GM21825 (cell line): ENCODE measurements around the gene BHLHA15.
"Not testable (repeated sequence)": the region's sequence is repeated elsewhere in the genome, so short reads cannot be mapped to it uniquely, and the experiment has no call there.

Experiments used
- ATAC-seq: cut with Tn5 transposase; IDR thresholded peaks from one replicate; pipeline ENCODE4 v1.9.1; 2021; ENCODE audit warnings: mild to moderate bottlenecking, moderate library complexity; ENCODE audit not compliant: unreplicated experiment

BHLHA15 gene

DNA sequence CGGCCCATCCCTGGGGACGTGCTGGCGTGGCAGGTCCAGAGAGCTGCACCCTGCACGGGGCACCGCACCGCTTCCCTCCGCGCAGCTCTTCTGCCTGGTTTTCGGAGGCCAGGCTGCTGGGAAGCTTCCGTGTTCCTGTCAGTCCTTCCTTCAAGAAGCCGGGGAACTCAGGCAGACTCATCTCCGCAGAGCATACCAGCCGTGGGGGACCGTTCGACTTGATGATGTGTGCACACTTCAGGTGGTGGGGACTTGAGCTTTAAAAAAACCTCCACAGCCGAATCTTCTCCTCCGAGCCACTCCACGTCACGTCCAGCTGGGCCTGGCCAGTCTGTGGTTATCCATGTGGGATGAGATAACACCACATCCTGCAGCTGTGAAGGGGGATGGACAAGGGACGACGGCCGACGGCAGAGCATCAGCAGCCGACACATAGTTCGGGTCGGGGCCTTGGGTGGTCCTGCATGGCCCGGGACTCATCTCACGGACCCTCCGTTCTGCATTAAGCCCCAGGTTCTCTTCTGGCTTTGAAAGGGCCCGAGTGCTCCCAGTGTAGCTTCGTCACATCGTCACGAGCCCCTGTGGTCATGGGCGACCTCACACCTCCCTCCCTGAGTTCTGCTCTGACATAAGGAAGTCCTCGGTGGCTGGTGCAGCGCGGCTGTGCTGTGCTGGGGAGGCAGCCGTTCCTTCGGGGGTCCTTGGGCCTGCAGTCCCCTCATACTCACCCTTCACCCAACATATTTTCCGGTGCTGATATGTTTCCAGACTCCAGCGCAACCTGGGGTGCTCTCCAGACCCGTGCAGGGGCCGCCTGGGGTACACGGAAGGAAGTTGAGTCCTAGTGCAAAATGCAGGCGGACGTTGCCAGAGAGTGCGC is 4.5 kb upstream of the BHLHA15 start:
- ATAC-seq, result no peak

DNA sequence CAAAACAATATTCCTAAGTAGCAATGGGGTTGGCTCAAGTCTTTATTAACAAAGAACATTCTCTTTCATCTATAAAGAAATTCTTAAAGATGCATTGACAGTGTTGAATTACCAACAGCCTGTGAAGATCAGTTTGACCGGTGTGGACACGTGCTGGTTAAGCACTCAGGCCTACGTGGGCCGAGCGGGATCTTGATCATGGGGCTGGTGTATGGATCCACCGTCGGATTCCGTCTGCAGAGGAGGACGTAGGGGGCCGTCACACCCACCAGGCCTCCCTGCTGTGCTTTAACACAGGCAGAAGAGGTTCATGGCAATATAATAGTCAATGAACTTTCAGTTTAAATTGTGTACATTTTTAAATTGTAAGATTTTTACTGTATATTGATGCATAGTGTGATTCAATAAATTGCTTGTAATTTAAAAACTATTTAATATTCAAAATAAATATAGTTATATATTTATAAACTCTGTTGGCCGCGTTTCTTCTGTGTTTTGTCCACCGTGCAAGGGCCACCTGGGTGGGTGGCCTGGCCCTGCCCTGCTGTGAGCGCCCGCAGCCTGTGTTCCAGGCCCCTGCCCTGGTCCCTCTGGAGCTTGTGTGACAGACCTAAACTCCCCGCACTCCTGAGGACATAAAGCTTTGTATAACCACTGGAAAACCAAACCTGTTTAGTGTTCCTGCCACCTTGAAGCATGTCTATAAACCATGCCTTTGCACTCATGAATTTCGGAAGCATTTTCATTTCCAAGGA is 1.9 kb upstream of the BHLHA15 start:
- no peak for ATAC-seq

DNA sequence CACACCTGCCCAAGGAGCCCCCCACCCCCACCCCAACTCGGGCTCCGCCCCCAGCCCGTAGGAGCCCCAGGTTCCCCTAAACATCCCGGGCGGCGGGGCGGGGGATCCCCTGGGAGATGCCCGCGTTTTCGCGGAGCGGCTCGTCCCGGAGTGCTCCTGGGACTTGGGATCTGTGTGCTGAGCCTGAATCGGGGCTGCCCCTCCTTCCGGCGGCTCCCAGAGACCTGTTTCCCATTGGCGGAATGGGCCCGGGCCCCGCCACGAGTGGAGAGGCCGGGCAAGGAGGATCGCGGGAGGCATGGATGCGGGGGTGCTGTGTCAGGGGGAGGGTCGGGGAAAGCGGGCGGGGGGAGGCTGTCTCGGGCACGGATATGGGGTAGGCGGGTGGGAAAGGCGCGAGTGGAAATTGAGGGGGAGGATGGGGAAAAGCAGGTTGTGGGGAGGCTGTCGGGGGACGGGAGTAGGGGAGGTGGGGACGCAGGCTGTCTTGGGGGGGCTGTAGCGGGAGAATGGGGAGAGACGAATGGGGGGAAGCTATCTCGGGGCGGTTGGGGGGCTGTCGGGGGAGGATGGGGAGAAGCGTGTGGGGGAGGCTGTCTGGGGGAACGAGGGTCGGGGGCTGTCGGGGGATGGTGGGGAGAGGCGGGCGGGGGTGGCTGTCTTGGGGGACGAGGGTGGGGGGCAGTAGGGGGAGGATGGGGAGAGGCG is 572 bp upstream of the BHLHA15 start:
- no peak for ATAC-seq

DNA sequence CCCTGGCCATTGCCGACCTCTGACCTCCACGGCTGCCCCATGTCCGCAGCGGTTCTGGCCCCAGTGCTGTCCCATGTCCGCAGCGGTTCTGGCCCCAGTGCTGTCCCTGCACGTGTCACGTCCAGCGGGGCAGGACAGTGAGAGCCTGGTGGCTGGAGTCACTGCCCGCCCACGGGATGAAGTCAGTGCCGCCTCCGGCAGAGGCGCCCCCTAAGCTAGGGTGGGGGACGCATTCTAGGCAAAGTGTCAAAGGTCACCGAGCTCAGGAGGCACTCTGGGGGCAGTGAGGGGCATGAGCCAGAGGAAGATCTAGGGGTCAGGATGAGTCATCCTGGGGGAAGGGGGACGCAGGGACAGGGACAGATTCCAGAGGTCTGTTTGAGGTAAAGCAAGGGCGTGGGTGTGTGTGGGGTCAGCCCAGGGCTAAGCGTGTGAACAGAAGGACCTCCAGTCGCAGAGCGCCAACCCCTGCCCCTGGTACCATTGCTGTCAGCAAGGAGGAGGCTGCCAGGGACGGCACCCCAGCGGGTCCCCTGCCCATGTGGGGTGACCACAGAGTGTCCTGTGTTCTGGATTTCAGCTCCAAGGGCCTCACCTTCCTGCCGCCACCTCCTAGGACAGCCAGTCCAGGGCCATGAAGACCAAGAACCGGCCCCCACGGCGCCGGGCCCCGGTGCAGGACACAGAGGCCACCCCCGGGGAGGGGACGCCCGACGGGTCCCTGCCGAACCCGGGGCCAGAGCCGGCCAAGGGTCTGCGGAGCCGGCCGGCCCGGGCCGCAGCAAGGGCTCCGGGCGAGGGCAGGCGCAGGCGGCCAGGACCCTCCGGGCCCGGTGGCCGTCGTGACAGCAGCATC is 665 bp downstream of the BHLHA15 start:
- ATAC-seq, result no peak

DNA sequence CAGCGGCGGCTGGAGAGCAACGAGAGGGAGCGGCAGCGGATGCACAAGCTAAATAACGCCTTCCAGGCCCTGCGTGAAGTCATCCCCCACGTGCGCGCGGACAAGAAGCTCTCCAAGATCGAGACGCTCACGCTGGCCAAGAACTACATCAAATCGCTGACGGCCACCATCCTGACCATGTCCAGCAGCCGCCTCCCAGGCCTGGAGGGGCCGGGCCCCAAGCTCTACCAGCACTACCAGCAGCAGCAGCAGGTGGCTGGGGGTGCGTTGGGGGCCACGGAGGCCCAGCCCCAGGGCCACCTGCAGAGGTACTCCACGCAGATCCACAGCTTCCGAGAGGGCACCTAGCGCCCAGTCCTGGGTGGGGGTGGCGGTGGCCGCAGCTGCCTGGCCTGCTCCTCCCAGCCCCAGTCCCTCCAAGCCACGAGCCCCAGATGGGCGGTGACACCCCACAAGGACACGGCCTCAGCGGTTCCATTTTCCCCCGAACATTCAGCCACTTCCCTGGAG is 1.3 kb downstream of the BHLHA15 start:
- no peak for ATAC-seq

DNA sequence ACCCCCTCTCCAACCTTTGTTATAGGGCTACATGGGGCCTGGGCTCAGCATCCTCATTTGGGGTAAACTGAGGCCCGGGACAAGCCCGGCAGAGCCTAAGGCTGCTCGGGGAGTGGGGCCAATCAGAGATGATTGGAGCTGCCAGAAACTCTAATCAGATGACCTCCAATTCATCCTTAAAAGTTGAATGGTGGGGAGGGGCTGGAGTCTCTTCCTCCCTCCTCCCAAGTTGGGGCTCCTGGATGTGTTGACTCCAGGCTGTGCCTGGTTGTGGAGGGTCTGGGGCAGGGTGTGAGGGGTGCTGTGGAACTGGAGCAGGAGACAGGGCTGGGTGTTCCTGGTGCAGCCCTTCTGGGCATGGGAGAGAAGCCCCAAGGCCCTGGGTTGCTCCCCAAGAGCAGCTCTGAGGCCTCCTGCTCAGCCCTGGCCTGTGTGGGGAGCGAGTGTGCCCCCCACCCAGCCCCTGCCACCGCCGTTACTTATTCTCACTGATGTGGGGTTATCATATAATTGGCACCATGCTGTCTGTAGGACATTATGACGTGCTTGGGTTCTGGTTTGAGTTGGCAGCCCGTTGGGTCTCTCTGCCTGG is 2.2 kb downstream of the BHLHA15 start:
- no peak for ATAC-seq

DNA sequence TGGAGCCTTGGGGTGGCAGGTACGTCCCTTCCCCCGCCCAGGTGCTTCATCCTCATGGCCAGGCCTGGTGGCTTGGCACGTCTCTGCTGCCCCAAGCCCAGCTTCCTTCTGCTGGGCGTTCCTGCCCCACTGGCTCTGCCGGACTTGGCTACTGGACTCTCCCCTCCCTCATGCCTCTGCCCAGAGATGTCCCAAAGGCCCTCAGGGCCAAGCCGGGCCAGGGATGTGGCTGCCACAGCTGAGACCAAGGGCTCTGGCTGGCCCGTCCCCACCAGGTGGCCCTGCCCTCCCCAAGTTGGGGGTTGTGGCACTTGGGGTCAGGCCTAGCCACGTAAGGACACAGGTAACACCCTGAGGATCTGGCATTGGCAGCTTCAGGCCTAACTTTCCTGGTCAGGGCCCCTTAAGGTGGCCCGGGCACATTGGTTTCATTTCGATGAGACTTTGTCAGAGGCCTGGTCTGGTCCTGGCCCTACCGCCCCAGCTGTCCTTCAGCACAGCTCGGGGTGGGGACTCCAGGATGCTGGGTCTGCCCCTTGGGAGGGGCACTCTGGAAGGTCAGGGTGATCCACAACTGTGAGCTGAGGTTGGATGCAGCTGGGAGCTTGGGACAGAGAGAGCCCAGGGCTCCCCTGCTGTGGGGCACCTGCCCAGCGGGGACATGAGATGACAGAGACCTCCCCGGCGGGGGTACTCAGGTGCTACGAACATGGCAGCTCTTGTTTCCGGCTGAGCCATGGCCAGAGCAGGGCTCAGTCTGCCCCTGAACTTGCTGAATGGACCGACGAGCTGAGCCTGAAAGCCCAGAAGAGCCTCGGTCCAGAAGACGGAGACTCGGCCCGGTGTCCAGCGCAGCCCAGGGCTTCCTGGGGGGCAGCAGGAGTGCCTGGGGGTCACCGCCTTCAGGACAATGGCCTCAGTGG is 2.9 kb downstream of the BHLHA15 start:
- no peak for ATAC-seq

DNA sequence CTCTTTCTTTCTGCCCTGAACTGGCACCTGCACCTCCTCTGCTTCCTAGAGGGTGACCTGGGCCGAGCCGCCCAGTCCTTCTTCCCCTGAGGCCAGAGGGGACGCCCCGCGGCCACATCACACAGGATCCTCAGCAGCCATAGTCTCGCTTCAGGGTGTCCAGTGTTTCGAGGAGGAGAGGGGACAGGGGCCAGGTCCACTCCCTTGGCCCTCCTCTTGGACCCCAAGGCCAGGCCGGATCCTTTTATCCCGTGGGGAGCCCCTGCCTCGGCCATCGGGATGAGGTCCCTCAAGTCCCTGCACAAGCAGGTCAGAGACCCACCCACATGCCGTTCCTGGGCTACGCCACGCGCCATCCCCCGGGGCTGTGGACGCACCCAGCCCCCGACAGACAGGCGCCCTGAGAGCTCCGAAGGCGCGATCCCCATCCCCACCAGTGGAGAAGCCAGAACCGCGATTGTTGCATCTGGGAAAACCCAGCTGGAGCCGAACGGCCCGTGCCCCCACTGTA is 3.6 kb downstream of the BHLHA15 start:
- no peak for ATAC-seq

DNA sequence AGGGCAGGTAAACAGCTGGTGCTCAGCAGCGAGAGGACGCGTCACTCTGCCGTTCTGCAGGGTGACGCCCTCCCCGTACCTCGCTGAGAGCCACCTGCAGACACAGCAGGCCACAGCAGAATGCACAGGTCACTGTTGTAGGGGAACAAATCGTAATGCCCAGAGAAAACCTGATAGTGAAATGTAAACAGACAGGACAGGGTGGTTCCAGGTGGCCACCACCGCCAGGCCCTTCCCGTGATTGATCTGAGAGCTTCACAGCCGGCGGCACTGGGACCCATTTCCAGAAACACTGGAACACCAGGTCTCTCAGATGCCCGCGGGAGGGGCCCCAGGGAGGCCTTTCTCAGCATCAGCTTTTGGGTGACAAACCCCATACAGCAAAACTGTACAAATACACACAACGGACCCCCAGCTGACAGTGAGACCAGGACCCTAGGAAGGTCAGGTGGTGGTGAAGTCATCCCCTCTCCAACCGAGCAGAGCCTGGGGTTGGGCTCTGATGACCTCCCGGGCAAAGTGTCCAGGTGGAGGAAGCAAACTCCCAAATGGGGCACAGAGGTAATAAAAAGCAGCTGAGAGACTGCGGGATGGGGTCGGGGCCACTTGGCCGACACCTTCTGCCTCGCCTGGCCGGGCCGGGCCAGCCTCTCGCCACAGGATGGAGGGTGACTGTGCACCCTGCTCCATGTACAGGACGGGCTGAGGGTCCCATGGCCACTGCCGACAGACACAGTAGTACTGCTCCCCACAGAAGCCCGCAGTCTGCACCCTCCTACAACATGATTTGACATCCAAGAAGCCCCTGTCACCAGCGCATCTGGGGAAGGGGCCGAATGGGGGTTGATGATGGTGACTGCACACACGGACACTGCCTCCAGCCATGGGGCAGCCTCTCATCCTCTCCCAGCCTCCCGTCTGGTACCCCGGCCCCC is 4.6 kb downstream of the BHLHA15 start:
- no peak for ATAC-seq

DNA sequence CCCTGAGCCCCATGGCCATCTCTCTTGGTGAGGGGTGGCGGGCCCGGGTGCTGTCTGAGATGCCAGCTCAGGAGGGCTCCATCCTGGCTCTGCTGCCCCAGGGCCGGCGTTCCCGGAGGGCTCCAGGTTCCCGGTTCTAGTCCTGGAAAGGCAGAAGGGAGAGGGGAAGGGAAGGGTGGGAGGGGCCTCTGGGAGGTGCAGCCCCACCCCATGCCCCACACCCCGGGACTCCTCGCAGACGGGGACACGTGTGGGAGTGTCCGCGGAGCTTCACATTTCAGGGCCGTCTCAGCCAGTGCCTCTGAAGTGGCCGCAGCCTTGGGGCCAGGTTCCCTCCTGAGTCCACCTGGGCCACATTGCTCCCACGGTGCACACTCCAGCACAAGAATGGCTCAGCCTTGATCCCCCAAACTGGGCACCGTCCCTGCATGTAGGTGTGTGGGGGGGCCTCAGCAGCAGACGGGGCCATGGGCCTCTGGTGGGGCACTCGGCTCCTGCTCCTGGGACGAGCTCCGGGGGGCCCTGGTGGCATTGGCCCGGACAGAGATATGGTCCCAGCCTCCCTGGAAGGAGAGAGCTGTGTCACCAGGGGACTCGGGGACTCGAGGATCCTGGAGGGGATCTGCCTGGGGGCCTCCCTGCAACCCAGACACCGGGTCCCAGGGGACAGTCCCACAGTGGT is 5.8 kb downstream of the BHLHA15 start:
- no peak for ATAC-seq

DNA sequence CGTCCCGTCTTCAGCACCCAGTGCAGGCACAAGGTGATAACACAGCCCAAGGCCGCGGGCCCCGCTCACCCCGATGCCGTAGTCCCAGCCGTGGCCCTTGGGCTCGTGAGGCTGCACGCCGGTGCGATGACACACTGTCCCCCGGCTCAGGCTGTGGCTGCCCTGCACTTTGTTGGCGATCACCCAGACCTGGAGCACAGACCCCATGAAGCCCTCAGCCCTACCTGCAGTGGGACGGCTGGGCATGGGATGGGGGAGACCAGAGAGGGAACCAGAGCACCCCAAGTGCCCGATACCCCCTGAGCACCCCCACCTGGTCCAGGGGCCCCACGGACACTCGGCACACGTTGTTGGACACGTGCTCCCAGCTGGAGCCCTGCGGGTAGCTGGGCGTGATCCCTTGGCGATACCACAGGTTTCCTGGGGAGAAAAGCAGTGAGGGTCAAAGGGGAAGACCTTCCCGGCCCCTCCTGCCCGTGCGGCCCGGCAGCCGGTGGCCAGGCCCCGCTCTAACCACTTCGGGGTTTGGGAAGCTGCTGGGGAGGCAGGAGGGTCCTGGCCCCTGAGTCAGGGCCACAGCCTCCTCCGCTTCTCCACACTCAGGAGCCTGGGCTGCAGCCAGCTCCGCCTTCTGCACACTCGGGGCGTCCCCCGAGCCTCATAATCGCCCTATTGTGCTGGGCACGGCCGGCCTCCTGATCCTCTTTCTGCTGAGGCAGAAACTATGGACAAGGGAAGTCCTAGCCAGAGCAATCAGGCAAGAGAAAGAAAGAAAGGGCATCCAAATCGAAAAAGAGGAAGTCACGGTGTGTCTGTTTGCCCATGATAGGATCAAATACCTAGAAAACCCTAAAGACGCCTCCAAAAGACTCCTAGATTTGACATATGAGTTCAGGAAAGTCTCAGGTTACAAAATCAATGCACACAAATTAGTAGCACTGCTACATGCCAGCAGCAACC is 6.7 kb downstream of the BHLHA15 start:
- ATAC-seq, result no peak

DNA sequence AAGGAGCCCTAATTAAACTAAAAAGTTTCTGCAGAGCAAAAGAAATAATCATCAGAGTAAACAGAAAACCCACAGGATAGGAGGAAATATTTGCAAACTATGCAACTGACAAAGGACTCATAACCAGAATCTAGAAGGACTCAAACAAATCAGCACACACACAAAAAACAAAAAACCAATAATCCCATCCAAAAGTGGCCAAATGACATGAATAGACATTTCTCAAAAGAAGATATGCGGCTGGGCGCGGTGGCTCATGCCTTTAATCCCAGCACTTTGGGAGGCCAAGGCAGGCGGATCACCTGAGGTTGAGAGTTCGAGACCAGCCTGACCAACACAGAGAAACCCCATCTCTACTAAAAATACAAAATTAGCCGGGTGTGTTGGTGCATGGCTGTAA is 8.1 kb downstream of the BHLHA15 start:
- ATAC-seq, result not testable (repeated sequence)

DNA sequence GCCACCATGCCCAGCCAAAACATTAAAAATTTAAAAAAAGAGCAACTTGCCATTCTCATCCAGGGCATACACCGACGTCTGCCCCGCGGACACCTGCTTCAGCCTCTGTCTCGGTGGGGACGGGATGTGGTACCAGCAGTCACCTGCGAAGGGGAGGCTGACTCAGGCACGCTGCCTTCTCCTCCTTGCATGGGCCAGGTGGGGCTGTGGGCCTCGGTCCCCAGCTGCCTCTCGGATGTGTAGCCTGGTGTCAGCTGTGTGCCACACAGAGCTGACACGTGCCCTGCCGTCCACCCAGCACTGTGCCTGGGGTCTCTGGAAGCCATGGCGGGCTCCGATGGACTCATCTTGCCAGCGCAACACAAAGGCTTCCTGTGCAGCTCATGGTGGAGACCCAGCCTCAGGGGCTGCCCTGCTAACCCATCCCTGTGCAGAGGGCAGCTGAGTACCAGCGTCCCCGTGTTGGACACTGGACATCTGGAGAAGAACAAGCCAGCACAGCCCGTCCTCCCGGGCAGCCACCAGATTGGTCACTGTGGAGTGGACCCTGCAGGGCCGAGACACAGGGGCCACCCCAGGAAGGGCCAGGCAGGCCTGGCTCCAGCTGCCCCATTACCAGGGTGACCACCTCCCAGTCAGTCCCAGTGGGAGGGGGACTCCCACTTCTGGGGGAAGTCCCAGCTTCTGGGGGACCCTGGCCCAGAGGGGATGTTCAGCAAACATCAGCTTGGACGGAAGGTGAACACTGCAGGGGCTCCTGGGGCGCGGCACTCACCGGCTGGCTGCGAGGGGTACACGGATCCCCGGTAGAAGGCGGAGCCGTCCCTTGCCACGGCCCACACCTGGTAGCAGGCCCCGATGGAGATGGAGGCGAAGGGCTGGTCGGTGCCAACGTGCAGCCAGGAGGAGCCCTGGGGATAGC is 10.6 kb downstream of the BHLHA15 start:
- no peak for ATAC-seq

DNA sequence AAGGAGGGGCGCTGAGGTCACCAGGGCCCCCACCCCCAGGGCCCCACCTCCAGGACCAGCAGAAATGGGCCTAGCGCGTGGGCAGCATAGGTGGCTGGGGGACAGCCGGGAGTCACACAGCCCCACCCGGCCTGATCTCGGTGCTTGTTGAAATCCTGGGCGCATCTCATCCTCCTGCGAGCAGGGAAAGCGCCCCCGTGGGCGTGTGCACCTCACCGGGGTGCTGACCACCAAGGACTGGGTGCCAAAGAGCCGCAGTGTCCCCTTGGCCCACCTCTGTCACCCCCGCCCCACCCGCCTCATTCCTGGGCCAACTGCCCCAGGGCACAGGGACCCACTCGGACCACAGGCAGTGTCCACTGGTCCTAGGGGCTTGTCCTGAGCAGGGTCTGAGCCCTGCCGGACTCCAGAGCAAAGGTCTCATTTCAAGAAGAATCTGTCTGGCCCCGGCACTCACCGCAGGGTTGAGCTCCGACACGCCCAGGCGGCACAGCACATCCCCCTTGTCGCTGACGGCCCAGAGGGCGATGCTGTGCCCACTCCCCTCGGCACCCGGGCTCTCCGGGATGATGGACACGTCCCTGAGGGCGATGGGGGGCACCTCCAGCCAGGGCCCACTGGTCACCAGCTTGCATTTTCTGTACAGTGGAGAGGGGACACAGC is 11.4 kb downstream of the BHLHA15 start:
- ATAC-seq, result no peak
